HG02678 (cell line): ENCODE data around the gene FAM210A.

Source experiments
- ATAC-seq: cut with Tn5 transposase; IDR thresholded peaks from one replicate; pipeline ENCODE4 v1.9.1; 2021; ENCODE audit warnings: mild to moderate bottlenecking, moderate library complexity; ENCODE audit not compliant: unreplicated experiment

FAM210A gene

GRCh38 chr18:13649397-13650390 lies 76.7 kb downstream of the FAM210A start:
- no peak for ATAC-seq

GRCh38 chr18:13647761-13648160 lies 78.6 kb downstream of the FAM210A start:
- ATAC-seq = no peak

- ATAC-seq = no peak
Measured at GRCh38 chr18:13646633-13647032, 79.7 kb downstream of the FAM210A start.

- no peak for ATAC-seq
Measured at GRCh38 chr18:13645093-13645492, 81.3 kb downstream of the FAM210A start.

GRCh38 chr18:13643261-13643751 lies 83.1 kb downstream of the FAM210A start:
- ATAC-seq = no peak

GRCh38 chr18:13642440-13642827 lies 83.9 kb downstream of the FAM210A start:
- ATAC-seq = no peak

- no peak for ATAC-seq
Measured at GRCh38 chr18:13641551-13642439, 84.6 kb downstream of the FAM210A start.

- ATAC-seq = no peak
Measured at GRCh38 chr18:13640266-13640860, 86.0 kb downstream of the FAM210A start.

- ATAC-seq = no peak
Measured at GRCh38 chr18:13638719-13639595, 87.4 kb downstream of the FAM210A start.

- ATAC-seq = no peak
Measured at GRCh38 chr18:13635046-13635445, 91.3 kb downstream of the FAM210A start.

- ATAC-seq = no peak
Measured at GRCh38 chr18:13633700-13634099, 92.7 kb downstream of the FAM210A start.

- no peak for ATAC-seq
Measured at GRCh38 chr18:13630716-13631268, 95.6 kb downstream of the FAM210A start.

GRCh38 chr18:13629841-13630715 lies 96.3 kb downstream of the FAM210A start:
- ATAC-seq = no peak

GRCh38 chr18:13628211-13628610 lies 98.1 kb downstream of the FAM210A start:
- ATAC-seq = no peak

- ATAC-seq = no peak
Measured at GRCh38 chr18:13627639-13628038, 98.7 kb downstream of the FAM210A start.

GRCh38 chr18:13626544-13626908 lies 99.8 kb downstream of the FAM210A start:
- no peak for ATAC-seq

GRCh38 chr18:13625843-13626543 lies 100.4 kb downstream of the FAM210A start:
- no peak for ATAC-seq

- ATAC-seq = no peak
Measured at GRCh38 chr18:13625355-13625754, 101.0 kb downstream of the FAM210A start.
